ENCODE data around the gene CX3CL1. TPM values are rescaled to one million over a fixed set of nuclear protein-coding genes. Genes with fewer than 3 reads are reported as not detected.

Gene CX3CL1
- total and polyA plus RNA-seq, 2 of the 13 experiments (the other 11 are each of a cell fraction or from before 2014, with no cell fraction given): 57.3 to 60.8 TPM

DNA sequence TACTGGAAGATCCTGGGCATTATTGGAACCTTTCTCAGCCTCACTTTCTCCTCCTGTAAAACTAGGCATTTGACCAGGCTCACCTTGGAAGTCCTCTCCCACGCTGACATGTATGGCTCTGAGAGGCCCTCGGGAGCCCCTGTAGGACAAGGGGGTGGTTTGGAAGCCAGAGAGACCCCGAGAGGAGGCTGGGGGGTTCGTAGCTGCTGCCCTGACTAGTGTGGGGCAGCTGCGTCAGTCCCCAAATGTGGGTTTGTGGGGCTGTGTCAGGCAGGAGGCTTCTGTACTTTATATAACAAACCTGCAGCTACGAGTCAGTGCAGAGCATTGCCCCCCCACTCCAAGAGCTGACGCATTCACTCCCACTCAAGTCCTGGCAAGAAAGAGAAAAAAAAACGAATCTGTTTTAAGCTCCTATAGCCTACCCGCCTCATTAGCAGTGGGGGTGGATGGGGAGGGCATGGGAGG is 1.8 kb downstream of the CX3CL1 start (continued):
- TF ChIP-seq, protein P1, sequence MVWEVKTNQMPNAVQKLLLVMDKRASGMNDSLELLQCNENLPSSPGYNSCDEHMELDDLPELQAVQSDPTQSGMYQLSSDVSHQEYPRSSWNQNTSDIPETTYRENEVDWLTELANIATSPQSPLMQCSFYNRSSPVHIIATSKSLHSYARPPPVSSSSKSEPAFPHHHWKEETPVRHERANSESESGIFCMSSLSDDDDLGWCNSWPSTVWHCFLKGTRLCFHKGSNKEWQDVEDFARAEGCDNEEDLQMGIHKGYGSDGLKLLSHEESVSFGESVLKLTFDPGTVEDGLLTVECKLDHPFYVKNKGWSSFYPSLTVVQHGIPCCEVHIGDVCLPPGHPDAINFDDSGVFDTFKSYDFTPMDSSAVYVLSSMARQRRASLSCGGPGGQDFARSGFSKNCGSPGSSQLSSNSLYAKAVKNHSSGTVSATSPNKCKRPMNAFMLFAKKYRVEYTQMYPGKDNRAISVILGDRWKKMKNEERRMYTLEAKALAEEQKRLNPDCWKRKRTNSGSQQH (CRISPR knock-in tag; IDR thresholded peaks at IDR 0.05; ENCODE audit: low read depth): 0 out of 2 replicates have a peak, but pooled peaks have one; percentile 58
- TF ChIP-seq POLR2AphosphoS2 (IDR thresholded peaks at IDR 0.05; ENCODE audit: low read depth, low read length): no peak
- TF ChIP-seq NFE2 (CRISPR knock-in tag; IDR thresholded peaks at IDR 0.05): no peak
- no peak for TF ChIP-seq SNAPC2 (CRISPR knock-in tag; IDR thresholded peaks at IDR 0.05)
- TF ChIP-seq, protein P2, sequence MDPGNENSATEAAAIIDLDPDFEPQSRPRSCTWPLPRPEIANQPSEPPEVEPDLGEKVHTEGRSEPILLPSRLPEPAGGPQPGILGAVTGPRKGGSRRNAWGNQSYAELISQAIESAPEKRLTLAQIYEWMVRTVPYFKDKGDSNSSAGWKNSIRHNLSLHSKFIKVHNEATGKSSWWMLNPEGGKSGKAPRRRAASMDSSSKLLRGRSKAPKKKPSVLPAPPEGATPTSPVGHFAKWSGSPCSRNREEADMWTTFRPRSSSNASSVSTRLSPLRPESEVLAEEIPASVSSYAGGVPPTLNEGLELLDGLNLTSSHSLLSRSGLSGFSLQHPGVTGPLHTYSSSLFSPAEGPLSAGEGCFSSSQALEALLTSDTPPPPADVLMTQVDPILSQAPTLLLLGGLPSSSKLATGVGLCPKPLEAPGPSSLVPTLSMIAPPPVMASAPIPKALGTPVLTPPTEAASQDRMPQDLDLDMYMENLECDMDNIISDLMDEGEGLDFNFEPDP (CRISPR knock-in tag; conservative IDR thresholded peaks at IDR 0.05): 0 out of 2 replicates have a peak, but pooled peaks have one; percentile 82
- TF ChIP-seq, protein P3, sequence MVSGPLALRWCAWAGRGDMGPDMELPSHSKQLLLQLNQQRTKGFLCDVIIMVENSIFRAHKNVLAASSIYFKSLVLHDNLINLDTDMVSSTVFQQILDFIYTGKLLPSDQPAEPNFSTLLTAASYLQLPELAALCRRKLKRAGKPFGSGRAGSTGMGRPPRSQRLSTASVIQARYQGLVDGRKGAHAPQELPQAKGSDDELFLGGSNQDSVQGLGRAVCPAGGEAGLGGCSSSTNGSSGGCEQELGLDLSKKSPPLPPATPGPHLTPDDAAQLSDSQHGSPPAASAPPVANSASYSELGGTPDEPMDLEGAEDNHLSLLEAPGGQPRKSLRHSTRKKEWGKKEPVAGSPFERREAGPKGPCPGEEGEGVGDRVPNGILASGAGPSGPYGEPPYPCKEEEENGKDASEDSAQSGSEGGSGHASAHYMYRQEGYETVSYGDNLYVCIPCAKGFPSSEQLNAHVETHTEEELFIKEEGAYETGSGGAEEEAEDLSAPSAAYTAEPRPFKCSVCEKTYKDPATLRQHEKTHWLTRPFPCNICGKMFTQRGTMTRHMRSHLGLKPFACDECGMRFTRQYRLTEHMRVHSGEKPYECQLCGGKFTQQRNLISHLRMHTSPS (CRISPR knock-in tag; IDR thresholded peaks at IDR 0.05; ENCODE audit: low read depth): no peak
- TF ChIP-seq SMARCC2 (IDR thresholded peaks at IDR 0.05): no peak
- no peak for TF ChIP-seq KDM4B (CRISPR knock-in tag; IDR thresholded peaks at IDR 0.05)
- peak; percentile 94 for TF ChIP-seq SSRP1 (CRISPR knock-in tag; IDR thresholded peaks at IDR 0.05)
- TF ChIP-seq, protein P4, sequence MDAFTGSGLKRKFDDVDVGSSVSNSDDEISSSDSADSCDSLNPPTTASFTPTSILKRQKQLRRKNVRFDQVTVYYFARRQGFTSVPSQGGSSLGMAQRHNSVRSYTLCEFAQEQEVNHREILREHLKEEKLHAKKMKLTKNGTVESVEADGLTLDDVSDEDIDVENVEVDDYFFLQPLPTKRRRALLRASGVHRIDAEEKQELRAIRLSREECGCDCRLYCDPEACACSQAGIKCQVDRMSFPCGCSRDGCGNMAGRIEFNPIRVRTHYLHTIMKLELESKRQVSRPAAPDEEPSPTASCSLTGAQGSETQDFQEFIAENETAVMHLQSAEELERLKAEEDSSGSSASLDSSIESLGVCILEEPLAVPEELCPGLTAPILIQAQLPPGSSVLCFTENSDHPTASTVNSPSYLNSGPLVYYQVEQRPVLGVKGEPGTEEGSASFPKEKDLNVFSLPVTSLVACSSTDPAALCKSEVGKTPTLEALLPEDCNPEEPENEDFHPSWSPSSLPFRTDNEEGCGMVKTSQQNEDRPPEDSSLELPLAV (CRISPR knock-in tag; conservative IDR thresholded peaks at IDR 0.05; ENCODE audit: low read depth): no peak
- TF ChIP-seq JDP2 (CRISPR knock-in tag; IDR thresholded peaks at IDR 0.05; ENCODE audit: borderline replicate concordance): no peak
- TF ChIP-seq ZNF879 (CRISPR knock-in tag; IDR thresholded peaks at IDR 0.05): 0 out of 2 replicates have a peak, but pooled peaks have one; percentile 66
- TF ChIP-seq KLF16 (CRISPR knock-in tag; IDR thresholded peaks at IDR 0.05): no peak
- TF ChIP-seq HNRNPK (IDR thresholded peaks at IDR 0.05; ENCODE audit: low read depth, low read length, poor library complexity, severe bottlenecking): no peak
- TF ChIP-seq ZFX (CRISPR knock-in tag; IDR thresholded peaks at IDR 0.05; ENCODE audit: low read depth): 0 out of 2 replicates have a peak, but pooled peaks have one; percentile 3
- TF ChIP-seq ZMAT3 (CRISPR knock-in tag; conservative IDR thresholded peaks at IDR 0.05): peak; percentile 71
- no peak for TF ChIP-seq CBFB (CRISPR knock-in tag; IDR thresholded peaks at IDR 0.05)
- 0 out of 2 replicates have a peak, but pooled peaks have one; percentile 52 for TF ChIP-seq ZNF558 (CRISPR knock-in tag; IDR thresholded peaks at IDR 0.05; ENCODE audit: borderline replicate concordance)
- no peak for TF ChIP-seq NR1H2 (CRISPR knock-in tag; IDR thresholded peaks at IDR 0.05; ENCODE audit: borderline replicate concordance, low read depth)
- no peak for TF ChIP-seq ELF1 (CRISPR knock-in tag; IDR thresholded peaks at IDR 0.05)
- TF ChIP-seq ZNF296 (CRISPR knock-in tag; conservative IDR thresholded peaks at IDR 0.05): 0 out of 2 replicates have a peak, but pooled peaks have one; percentile 37
- no peak for TF ChIP-seq NFATC3 (CRISPR knock-in tag; IDR thresholded peaks at IDR 0.05)
- TF ChIP-seq ZNF256 (CRISPR knock-in tag; conservative IDR thresholded peaks at IDR 0.05): no peak
- TF ChIP-seq GZF1 (CRISPR knock-in tag; IDR thresholded peaks at IDR 0.05): no peak
- TF ChIP-seq HNRNPH1 (optimal IDR thresholded peaks at IDR 0.05; ENCODE audit: low read depth, low read length): no peak
- TF ChIP-seq, protein P5, sequence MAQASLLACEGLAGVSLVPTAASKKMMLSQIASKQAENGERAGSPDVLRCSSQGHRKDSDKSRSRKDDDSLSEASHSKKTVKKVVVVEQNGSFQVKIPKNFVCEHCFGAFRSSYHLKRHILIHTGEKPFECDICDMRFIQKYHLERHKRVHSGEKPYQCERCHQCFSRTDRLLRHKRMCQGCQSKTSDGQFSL (CRISPR knock-in tag; IDR thresholded peaks at IDR 0.05): peak; percentile 97

All from HepG2 (cell line).